ENCODE measurements around the gene PARP8.
"Not testable (repeated sequence)": the region's sequence is repeated elsewhere in the genome, so short reads cannot be mapped to it uniquely, and the experiment has no call there.

Gene PARP8

GRCh38 chr5:50666261-50667022 is at the start of gene PARP8:
Gene PARP8, plus strand, starts transcription at chr5:50666637. Its CDS starts 459 bp downstream, at chr5:50667096.
- in situ Hi-C loops (cut with MboI; ENCODE audit: low pct_unique_long_range_greater_than_20kb, low sequenced_read_pairs, unreplicated experiment), result loop anchor here (25.0 kb wide), 1 partner anchor 229 kb away; the partner anchor contains the start of gene EMB
- TF ChIP-seq CTCF (IDR thresholded peaks at IDR 0.05; ENCODE audit: extremely low read depth, insufficient read depth, missing control alignments), result no peak
- peak; percentile 69 for DNase-seq (ENCODE audit: low spot score)

GRCh38 chr5:50623666-50624065 is 42.8 kb upstream of the PARP8 start:
- DNase-seq (ENCODE audit: low spot score), result no peak
- in situ Hi-C loops (cut with MboI; ENCODE audit: low pct_unique_long_range_greater_than_20kb, low sequenced_read_pairs, unreplicated experiment), result no loop called here
- no peak for TF ChIP-seq CTCF (IDR thresholded peaks at IDR 0.05; ENCODE audit: extremely low read depth, insufficient read depth, missing control alignments)

- DNase-seq (ENCODE audit: low spot score); in situ Hi-C loops (cut with MboI; ENCODE audit: low pct_unique_long_range_greater_than_20kb, low sequenced_read_pairs, unreplicated experiment): not testable (repeated sequence)
These were observed 31.6 kb upstream of the PARP8 start for GRCh38 chr5:50634866-50635265.

- in situ Hi-C loops (cut with MboI; ENCODE audit: low pct_unique_long_range_greater_than_20kb, low sequenced_read_pairs, unreplicated experiment); DNase-seq (ENCODE audit: low spot score): not testable (repeated sequence)
These were observed 28.9 kb upstream of the PARP8 start for GRCh38 chr5:50637576-50637975.

GRCh38 chr5:50646591-50646990 is 19.8 kb upstream of the PARP8 start:
- TF ChIP-seq CTCF (IDR thresholded peaks at IDR 0.05; ENCODE audit: extremely low read depth, insufficient read depth, missing control alignments), result no peak
- in situ Hi-C loops (cut with MboI; ENCODE audit: low pct_unique_long_range_greater_than_20kb, low sequenced_read_pairs, unreplicated experiment), result no loop called here
- no peak for DNase-seq (ENCODE audit: low spot score)

- no peak for DNase-seq (ENCODE audit: low spot score)
- in situ Hi-C loops (cut with MboI; ENCODE audit: low pct_unique_long_range_greater_than_20kb, low sequenced_read_pairs, unreplicated experiment), result no loop called here
- no peak for TF ChIP-seq CTCF (IDR thresholded peaks at IDR 0.05; ENCODE audit: extremely low read depth, insufficient read depth, missing control alignments)
These were observed 18.7 kb upstream of the PARP8 start for GRCh38 chr5:50647726-50648125.

GRCh38 chr5:50653946-50654345 is 12.5 kb upstream of the PARP8 start:
- in situ Hi-C loops (cut with MboI; ENCODE audit: low pct_unique_long_range_greater_than_20kb, low sequenced_read_pairs, unreplicated experiment), result loop anchor here (25.0 kb wide), 1 partner anchor 217 kb away; the partner anchor contains the start of gene EMB
- no peak for DNase-seq (ENCODE audit: low spot score)
- no peak for TF ChIP-seq CTCF (IDR thresholded peaks at IDR 0.05; ENCODE audit: extremely low read depth, insufficient read depth, missing control alignments)

Measured in GM13977 (cell line).